Vagina (tissue), 2 donors: ENCODE results near the gene P2RY10. TPM values are rescaled to one million over a fixed set of nuclear protein-coding genes. Genes with fewer than 3 reads are reported as not detected.

Experiments
- DNase-seq, 2 donors: peaks; one replicate each; pipeline ENCODE4 v3.0.0-alpha.2; 2017; ENCODE audit errors: extremely low spot score in 2 of 2
- H3K27ac ChIP-seq: fragments of 200-600 bp; sonication (generic); one replicate; pipeline ENCODE4 v1.5.1; 2019
- H3K27me3 ChIP-seq: fragments of 200-600 bp; sonication (generic); one replicate; pipeline ENCODE4 v1.5.1; 2019
- H3K36me3 ChIP-seq, 2 donors: fragments of 200-600 bp; sonication (generic); one replicate each; pipeline ENCODE4 v1.5.1; 2017 to 2019
- H3K4me1 ChIP-seq: fragments of 200-600 bp; sonication (generic); one replicate; pipeline ENCODE4 v1.5.1; 2019
- H3K4me3 ChIP-seq, 2 donors: fragments of 200-600 bp; sonication (generic); 1 replicate in 1 of 2; 2 replicates in 1 of 2; pipeline ENCODE4 v1.5.1; 2016 to 2019
- H3K9me3 ChIP-seq: fragments of 200-600 bp; sonication (generic); one replicate; pipeline ENCODE4 v1.5.1; 2019
- POLR2A ChIP-seq, 2 donors: fragments of 450-650 bp; IDR thresholded peaks; one replicate each; pipeline ENCODE4 v1.6.1; 2017; ENCODE audit warnings: antibody characterized with exemption in 2 of 2, mild to moderate bottlenecking in 2 of 2, moderate library complexity in 2 of 2
- POLR2AphosphoS5 ChIP-seq, 2 donors: sonication (generic); formaldehyde crosslinking; IDR thresholded peaks; one replicate each; pipeline ENCODE4 v1.9.0; 2017; ENCODE audit warnings: antibody characterized with exemption in 2 of 2, mild to moderate bottlenecking in 2 of 2, low read depth in 1 of 2; ENCODE audit not compliant: insufficient read depth in 1 of 2
- intact Hi-C: fragments of 100-400 bp; cut with DNase I; formaldehyde crosslinking; loops from one replicate; pipeline ENCODE4 v1.15.1; 2023
- total RNA-seq: library from RNA; depleted of rRNA; stranded (reverse); fragments of >200 nt; gene quantifications from one replicate; pipeline ENCODE4 v1.2.3, GENCODE V29; 2016
- TF ChIP-seq, protein P1 (sequence below), 3 experiments: fragments of 450-650 bp in 2 of 3; fragments of 200-600 bp in 1 of 3; sonication (generic) in 1 of 3; IDR thresholded peaks; one replicate each; pipeline ENCODE4 v1.5.1; 2017 to 2019; ENCODE audit warnings: antibody characterized with exemption in 3 of 3, mild to moderate bottlenecking in 2 of 3, moderate library complexity in 2 of 3

The P2RY10 gene
- total RNA-seq, 1 donor from 2014 or later = 0.98 TPM

DNA sequence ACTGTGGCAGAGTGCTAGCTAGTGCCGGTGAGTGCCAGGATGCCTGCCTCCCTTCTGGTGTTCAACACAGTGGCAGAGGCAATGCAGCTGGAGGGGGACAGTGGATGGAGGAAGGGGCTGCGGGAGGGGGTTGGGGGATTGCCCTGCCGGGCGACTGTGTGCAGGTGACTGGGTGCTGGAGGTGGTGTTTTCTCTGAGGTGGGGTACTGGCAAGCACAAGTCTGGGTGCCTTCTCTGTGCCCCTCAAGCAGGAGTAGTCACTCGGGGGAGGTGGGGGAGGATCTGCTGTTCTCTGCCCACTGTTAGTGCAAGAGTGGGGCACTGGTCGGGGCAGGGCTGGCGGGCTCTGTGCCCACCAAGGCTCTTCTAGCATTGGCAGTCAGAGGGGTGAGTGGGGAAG is 10.3 kb upstream of the P2RY10 start:
- H3K4me1 ChIP-seq = no peaks in the 10 kb centered on the region
- intact Hi-C loops = no loop called here
- H3K27me3 ChIP-seq = no peaks in the 10 kb centered on the region
- no peak for DNase-seq
- TF ChIP-seq, protein P1, sequence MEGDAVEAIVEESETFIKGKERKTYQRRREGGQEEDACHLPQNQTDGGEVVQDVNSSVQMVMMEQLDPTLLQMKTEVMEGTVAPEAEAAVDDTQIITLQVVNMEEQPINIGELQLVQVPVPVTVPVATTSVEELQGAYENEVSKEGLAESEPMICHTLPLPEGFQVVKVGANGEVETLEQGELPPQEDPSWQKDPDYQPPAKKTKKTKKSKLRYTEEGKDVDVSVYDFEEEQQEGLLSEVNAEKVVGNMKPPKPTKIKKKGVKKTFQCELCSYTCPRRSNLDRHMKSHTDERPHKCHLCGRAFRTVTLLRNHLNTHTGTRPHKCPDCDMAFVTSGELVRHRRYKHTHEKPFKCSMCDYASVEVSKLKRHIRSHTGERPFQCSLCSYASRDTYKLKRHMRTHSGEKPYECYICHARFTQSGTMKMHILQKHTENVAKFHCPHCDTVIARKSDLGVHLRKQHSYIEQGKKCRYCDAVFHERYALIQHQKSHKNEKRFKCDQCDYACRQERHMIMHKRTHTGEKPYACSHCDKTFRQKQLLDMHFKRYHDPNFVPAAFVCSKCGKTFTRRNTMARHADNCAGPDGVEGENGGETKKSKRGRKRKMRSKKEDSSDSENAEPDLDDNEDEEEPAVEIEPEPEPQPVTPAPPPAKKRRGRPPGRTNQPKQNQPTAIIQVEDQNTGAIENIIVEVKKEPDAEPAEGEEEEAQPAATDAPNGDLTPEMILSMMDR (IDR thresholded peaks at IDR 0.05) = no peak
- TF ChIP-seq POLR2AphosphoS5 (IDR thresholded peaks at IDR 0.05; ENCODE audit: insufficient read depth in 1 of 2, low read depth in 1 of 2) (no peak), POLR2A (IDR thresholded peaks at IDR 0.05) (no peak)
- no peaks in the 10 kb centered on the region for H3K36me3 ChIP-seq
- H3K27ac ChIP-seq = no peak overlapping the region
- H3K4me3 ChIP-seq = no peak overlapping the region
- H3K9me3 ChIP-seq = no peaks in the 10 kb centered on the region

DNA sequence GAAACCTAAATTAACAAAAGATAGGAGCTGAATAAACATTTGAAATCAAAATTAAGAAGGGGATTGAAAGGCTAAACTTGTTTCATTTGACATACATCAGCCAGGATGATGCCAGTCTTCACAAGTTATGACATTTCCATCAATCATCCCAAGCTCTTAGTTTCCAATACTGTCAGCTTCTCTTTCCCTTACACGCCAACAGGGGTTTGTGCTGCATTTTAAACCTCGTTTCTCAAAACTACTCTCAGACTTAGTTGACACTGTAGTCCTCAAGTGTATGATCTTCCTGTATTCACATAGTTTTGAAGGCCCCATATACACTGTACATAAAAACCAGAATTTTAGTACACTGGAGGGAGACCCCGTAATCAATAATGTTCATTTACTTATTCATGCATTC is 840 bp upstream of the P2RY10 start:
- H3K36me3 ChIP-seq = no peaks in the 10 kb centered on the region
- no peaks in the 10 kb centered on the region for H3K27me3 ChIP-seq
- H3K9me3 ChIP-seq = no peaks in the 10 kb centered on the region
- intact Hi-C loops = no loop called here
- no peak overlapping the region for H3K27ac ChIP-seq
- no peak for TF ChIP-seq POLR2A (IDR thresholded peaks at IDR 0.05)
- TF ChIP-seq, protein P1 (IDR thresholded peaks at IDR 0.05) = no peak
- no peak for TF ChIP-seq POLR2AphosphoS5 (IDR thresholded peaks at IDR 0.05; ENCODE audit: insufficient read depth in 1 of 2, low read depth in 1 of 2)
- H3K4me3 ChIP-seq = no peak overlapping the region
- H3K4me1 ChIP-seq = no peaks in the 10 kb centered on the region
- DNase-seq = no peak

DNA sequence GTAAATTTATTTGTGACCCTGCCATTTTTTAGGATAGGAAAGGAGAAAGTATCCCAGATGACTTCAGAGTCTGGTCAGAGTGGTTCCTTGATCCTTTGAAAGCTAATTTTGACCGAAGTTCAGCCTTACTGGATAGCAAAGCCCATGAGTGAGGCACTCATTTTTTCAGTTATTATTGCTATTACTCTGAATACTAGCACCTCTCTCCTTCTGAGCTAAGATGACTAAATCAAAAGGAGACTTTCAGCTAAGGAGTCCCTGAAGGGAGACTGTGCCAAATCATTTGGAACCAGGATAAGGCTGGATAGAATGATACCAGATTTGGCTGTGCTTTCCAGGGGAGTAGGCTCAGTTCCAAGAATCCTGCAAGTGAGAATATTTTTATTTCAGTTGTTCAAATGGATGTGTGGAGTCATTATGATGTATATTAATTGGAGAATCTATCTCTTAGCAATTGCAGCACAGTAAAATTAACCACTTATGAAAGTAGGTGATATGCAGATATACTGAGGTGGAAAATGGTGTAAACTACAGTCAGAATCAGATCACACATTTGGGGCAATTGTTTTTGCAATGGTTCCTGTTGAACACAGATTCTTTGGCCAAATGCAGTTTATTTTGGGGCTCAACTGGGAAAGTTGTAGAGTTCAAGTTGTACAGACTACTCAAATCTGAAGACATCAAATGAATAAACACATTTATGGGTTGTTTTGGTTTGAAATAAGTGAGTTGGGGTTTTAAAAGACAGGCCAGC is 1.2 kb downstream of the P2RY10 start:
- no peak for TF ChIP-seq POLR2A (IDR thresholded peaks at IDR 0.05)
- no peak for TF ChIP-seq POLR2AphosphoS5 (IDR thresholded peaks at IDR 0.05; ENCODE audit: insufficient read depth in 1 of 2, low read depth in 1 of 2)
- TF ChIP-seq, protein P1 (IDR thresholded peaks at IDR 0.05) = no peak
- Histone ChIP-seq H3K36me3 (no peaks in the 10 kb centered on the region), H3K4me1 (no peaks in the 10 kb centered on the region), H3K27ac (no peak overlapping the region), H3K27me3 (no peaks in the 10 kb centered on the region), H3K9me3 (no peaks in the 10 kb centered on the region), H3K4me3 (no peak overlapping the region)
- DNase-seq = no peak
- intact Hi-C loops = no loop called here

DNA sequence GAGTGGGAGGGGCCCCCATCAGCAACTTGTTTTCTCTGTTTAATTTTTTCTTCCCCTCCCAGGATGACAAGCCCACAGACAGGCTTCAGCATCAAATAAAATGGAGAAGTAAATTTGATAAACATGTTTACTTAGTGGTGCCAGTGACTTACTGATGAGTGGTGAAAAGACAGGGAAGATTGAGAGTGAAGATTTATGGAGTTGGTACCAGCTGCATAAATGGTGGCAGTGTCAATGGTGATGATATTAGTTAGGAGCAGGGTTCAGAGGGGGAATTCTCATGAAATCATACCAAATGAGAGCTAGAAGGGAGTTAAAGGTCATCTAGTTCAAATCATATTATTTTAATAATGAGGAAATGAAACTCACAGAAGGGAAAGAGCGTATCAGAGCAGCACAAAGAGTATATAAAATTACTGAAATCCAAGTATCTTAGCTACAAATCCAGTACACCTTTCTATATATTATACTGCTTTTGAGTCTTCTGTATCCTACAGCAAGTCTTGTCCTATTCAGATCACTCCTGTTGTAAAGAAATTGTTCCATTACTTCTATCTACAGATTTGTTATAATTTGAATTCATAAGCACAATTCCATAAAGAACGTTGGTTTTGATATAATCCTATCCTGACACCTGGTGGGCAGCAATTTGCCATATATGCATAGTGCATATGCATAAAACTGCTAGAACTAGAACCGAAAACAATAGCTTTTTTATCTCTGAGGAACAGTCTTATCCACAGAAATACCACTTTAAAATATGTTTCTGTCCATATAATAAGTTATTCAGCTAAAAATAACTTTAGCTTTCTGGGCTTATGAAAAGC is 5.0 kb downstream of the P2RY10 start:
- TF ChIP-seq POLR2A (IDR thresholded peaks at IDR 0.05) (no peak), POLR2AphosphoS5 (IDR thresholded peaks at IDR 0.05; ENCODE audit: insufficient read depth in 1 of 2, low read depth in 1 of 2) (no peak)
- TF ChIP-seq, protein P1 (IDR thresholded peaks at IDR 0.05) = no peak
- H3K27me3 ChIP-seq = no peaks in the 10 kb centered on the region
- no peaks in the 10 kb centered on the region for H3K36me3 ChIP-seq
- H3K4me3 ChIP-seq = no peak overlapping the region
- no peaks in the 10 kb centered on the region for H3K4me1 ChIP-seq
- DNase-seq = no peak
- intact Hi-C loops = no loop called here
- no peaks in the 10 kb centered on the region for H3K9me3 ChIP-seq
- H3K27ac ChIP-seq = no peak overlapping the region
